OCI-LY3 (cell line): ENCODE results near the gene PEX26.
"Not testable (repeated sequence)": the region's sequence is repeated elsewhere in the genome, so short reads cannot be mapped to it uniquely, and the experiment has no call there.

Experiments
- H2AFZ ChIP-seq: fragments of 200-600, 300-600 bp; shearing (Covaris generic); 2 replicates; pipeline ENCODE4 v1.6.0; 2014; ENCODE audit warnings: antibody characterized with exemption, low read depth, low read length
- H3K27ac ChIP-seq: fragments of 200-600, 300-600 bp; sonication (generic); 2 replicates; pipeline ENCODE4 v1.5.1; 2014; ENCODE audit warnings: mild to moderate bottlenecking, low read length, moderate library complexity, mixed read lengths
- H3K27me3 ChIP-seq: fragments of 200-600, 300-600 bp; sonication (generic); 2 replicates; pipeline ENCODE4 v1.6.1; 2014; ENCODE audit warnings: low read depth, low read length, mixed read lengths
- H3K36me3 ChIP-seq: fragments of 200-600, 300-600 bp; sonication (generic); replicated peaks from 2 replicates; pipeline ENCODE3; 2014; ENCODE audit warnings: low read depth, low read length, mixed read lengths
- H3K4me1 ChIP-seq: fragments of 300-600, 200-600 bp; sonication (generic); 2 replicates; pipeline ENCODE4 v1.6.1; 2014; ENCODE audit warnings: low read length, mixed read lengths
- H3K4me2 ChIP-seq: fragments of 200-600, 300-600 bp; sonication (generic); 2 replicates; pipeline ENCODE4 v1.6.1; 2014; ENCODE audit warnings: low read length, mixed read lengths
- H3K4me3 ChIP-seq: fragments of 300-600, 200-600 bp; sonication (generic); 2 replicates; pipeline ENCODE4 v1.5.1; 2014; ENCODE audit warnings: antibody characterized with exemption, mild to moderate bottlenecking, low read length, moderate library complexity
- H3K79me2 ChIP-seq: fragments of 300-600, 200-600 bp; shearing (Covaris generic); 2 replicates; pipeline ENCODE4 v1.6.1; 2014; ENCODE audit warnings: mild to moderate bottlenecking, low read length, mixed read lengths
- H3K9ac ChIP-seq: fragments of 300-600, 200-600 bp; shearing (Covaris generic); 2 replicates; pipeline ENCODE4 v1.6.0; 2014; ENCODE audit warnings: mild to moderate bottlenecking, low read length, moderate library complexity
- H3K9me3 ChIP-seq: fragments of 200-600, 300-600 bp; shearing (Covaris generic); 2 replicates; pipeline ENCODE4 v1.6.1; 2014; ENCODE audit warnings: low read length, mixed read lengths; ENCODE audit not compliant: insufficient read depth
- H4K20me1 ChIP-seq: fragments of 200-600, 300-600 bp; sonication (generic); 2 replicates; pipeline ENCODE4 v1.6.1; 2016; ENCODE audit warnings: low read length, mixed read lengths; ENCODE audit not compliant: insufficient read depth
- EZH2phosphoT487 ChIP-seq: fragments of 200-600 bp; shearing (Covaris generic); IDR thresholded peaks from 2 replicates; pipeline ENCODE4 v1.6.1; 2018; ENCODE audit warnings: antibody characterized with exemption, mixed run types, low read depth
- TF ChIP-seq, protein P1 (sequence below): fragments of 200-600, 300-600 bp; sonication (generic); IDR thresholded peaks from 2 replicates; pipeline ENCODE4 v1.5.1; 2014; ENCODE audit warnings: antibody characterized with exemption, low read length, low read depth

The PEX26 gene

DNA sequence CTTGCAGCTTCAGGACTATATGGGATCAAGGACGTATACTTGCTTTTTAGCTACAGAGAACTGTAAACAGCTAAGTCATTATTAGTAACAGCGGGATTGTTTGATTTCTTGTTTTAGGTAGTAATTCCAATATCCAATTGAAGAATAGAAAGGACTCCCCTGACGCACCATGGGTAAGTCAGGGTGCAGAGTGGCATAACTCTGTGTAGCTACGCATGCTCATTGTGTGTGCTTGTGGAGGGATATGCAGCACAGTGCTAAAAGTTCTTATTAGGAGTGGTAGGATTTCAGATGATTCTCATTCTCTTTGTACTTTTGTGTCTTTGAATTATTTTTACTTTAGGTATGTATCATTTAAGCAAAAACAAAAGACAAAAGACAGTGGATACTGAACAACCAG, 7.7 kb upstream of the PEX26 start:
- Histone ChIP-seq H3K4me1 (peaks cover 68% of the 10 kb centered on the region), H3K4me3 (no peak overlapping the region), H3K9ac (no peak overlapping the region), H3K9me3 (no peaks in the 10 kb centered on the region), H3K27ac (no peak overlapping the region), H3K36me3 (no peaks in the 10 kb centered on the region), H3K4me2 (no peak overlapping the region), H4K20me1 (no peaks in the 10 kb centered on the region), H3K27me3 (no peaks in the 10 kb centered on the region), H3K79me2 (no peaks in the 10 kb centered on the region), H2AFZ (no peak overlapping the region)
- TF ChIP-seq EZH2phosphoT487, result no peak
- TF ChIP-seq, protein P1, sequence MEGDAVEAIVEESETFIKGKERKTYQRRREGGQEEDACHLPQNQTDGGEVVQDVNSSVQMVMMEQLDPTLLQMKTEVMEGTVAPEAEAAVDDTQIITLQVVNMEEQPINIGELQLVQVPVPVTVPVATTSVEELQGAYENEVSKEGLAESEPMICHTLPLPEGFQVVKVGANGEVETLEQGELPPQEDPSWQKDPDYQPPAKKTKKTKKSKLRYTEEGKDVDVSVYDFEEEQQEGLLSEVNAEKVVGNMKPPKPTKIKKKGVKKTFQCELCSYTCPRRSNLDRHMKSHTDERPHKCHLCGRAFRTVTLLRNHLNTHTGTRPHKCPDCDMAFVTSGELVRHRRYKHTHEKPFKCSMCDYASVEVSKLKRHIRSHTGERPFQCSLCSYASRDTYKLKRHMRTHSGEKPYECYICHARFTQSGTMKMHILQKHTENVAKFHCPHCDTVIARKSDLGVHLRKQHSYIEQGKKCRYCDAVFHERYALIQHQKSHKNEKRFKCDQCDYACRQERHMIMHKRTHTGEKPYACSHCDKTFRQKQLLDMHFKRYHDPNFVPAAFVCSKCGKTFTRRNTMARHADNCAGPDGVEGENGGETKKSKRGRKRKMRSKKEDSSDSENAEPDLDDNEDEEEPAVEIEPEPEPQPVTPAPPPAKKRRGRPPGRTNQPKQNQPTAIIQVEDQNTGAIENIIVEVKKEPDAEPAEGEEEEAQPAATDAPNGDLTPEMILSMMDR, result no peak

- no peak overlapping the region for H2AFZ ChIP-seq
- H3K4me2 ChIP-seq, result 0 out of 2 replicates have a peak overlapping the region, but pooled peaks have one; percentile 5
- H3K27me3 ChIP-seq, result no peaks in the 10 kb centered on the region
- H3K4me3 ChIP-seq, result no peak overlapping the region
- H3K9ac ChIP-seq, result no peak overlapping the region
- no peaks in the 10 kb centered on the region for H3K9me3 ChIP-seq
- H3K4me1 ChIP-seq, result peaks cover 67% of the 10 kb centered on the region
- H3K36me3 ChIP-seq, result no peaks in the 10 kb centered on the region
- H3K79me2 ChIP-seq, result no peaks in the 10 kb centered on the region
- TF ChIP-seq EZH2phosphoT487, result no peak
- TF ChIP-seq, protein P1, result peak; percentile 71
- H4K20me1 ChIP-seq, result no peaks in the 10 kb centered on the region
- no peak overlapping the region for H3K27ac ChIP-seq
Measured at GRCh38 chr22:18070556-18071306, 7.1 kb upstream of the PEX26 start.

DNA sequence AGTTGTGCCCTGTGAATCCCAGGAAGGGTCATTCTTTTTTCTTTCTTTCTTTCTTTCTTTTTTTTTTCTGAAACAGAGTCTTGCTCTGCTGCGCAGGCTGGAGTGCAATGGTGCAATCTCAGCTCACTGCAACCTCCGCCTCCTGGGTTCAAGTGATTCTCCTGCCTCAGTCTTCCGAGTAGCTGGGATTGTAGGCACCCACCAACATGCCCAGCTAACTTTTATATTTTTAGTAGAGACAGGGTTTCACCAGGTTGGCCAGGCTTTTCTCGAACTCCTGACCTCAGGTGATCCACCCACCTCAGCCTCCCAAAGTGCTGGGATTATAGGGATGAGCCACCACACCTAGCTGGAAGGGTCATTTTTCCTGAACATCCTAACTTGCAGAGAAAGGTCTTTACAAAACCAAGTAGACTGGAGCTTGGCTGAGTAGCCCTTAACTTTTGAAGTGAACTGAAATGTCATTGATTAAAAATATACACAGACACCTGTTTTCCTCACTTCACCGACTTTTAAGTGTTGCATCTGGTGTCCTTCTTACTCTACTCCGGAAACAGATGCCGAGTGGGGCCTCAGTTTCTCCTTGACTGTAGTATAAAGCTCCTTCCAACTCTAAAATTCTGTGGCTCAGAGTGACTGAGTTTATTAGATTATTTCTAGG, 6.4 kb upstream of the PEX26 start:
- not testable (repeated sequence) for H3K27me3 ChIP-seq, H3K9me3 ChIP-seq, H3K79me2 ChIP-seq, H4K20me1 ChIP-seq, H3K36me3 ChIP-seq, H3K4me3 ChIP-seq
- H3K4me2 ChIP-seq, result peak overlapping the region; percentile 56
- H3K4me1 ChIP-seq, result peaks cover 66% of the 10 kb centered on the region
- H2AFZ ChIP-seq, result 0 out of 2 replicates have a peak overlapping the region, but pooled peaks have one; percentile 21
- H3K9ac ChIP-seq, result 0 out of 2 replicates have a peak overlapping the region, but pooled peaks have one; percentile 15
- peak overlapping the region; percentile 26; the same call in 1 of the 2 replicates for H3K27ac ChIP-seq

GRCh38 chr22:18071968-18072310, 5.9 kb upstream of the PEX26 start:
- Histone ChIP-seq H3K36me3 (no peaks in the 10 kb centered on the region), H2AFZ (0 out of 2 replicates have a peak overlapping the region, but pooled peaks have one; percentile 21), H3K9me3 (no peaks in the 10 kb centered on the region), H3K4me3 (no peak overlapping the region), H3K4me1 (peaks cover 66% of the 10 kb centered on the region), H3K27me3 (no peaks in the 10 kb centered on the region), H3K79me2 (0 out of 2 replicates have a peak, but pooled peaks cover 3% of the 10 kb centered on the region), H3K27ac (peak overlapping the region; percentile 26; the same call in 1 of the 2 replicates), H3K4me2 (peak overlapping the region; percentile 56), H4K20me1 (no peaks in the 10 kb centered on the region), H3K9ac (0 out of 2 replicates have a peak overlapping the region, but pooled peaks have one; percentile 15)
- TF ChIP-seq EZH2phosphoT487, result no peak
- TF ChIP-seq, protein P1, result peak; percentile 29
